Large intestine (tissue), 3 donors: Measurements from ENCODE around the gene BUB1. TPM values are rescaled to one million over a fixed set of nuclear protein-coding genes. Genes with fewer than 3 reads are reported as not detected.

Experiments used
- DNase-seq, 2 donors: peaks; one replicate each; pipeline versions ENCODE4 v3.0.0 to v3.0.0-alpha.2; 2013
- H3K27ac ChIP-seq: one replicate; pipeline ENCODE4 v1.5.1; 2013; ENCODE audit warnings: low read length
- H3K27me3 ChIP-seq: 2 replicates; pipeline ENCODE4 v1.6.1; 2013; ENCODE audit warnings: low read length; ENCODE audit not compliant: control insufficient read depth, insufficient read depth
- H3K36me3 ChIP-seq: 2 replicates; pipeline ENCODE4 v1.6.1; 2013; ENCODE audit warnings: low read length; ENCODE audit not compliant: control insufficient read depth, insufficient read depth
- H3K4me1 ChIP-seq: one replicate; pipeline ENCODE4 v1.6.1; 2013; ENCODE audit warnings: low read length; ENCODE audit not compliant: control insufficient read depth, insufficient read depth
- H3K4me3 ChIP-seq: one replicate; pipeline ENCODE4 v1.5.1; 2013; ENCODE audit warnings: low read length
- H3K9me3 ChIP-seq: one replicate; pipeline ENCODE4 v1.6.1; 2013; ENCODE audit warnings: mild to moderate bottlenecking, low read depth, low read length, moderate library complexity; ENCODE audit not compliant: control insufficient read depth
- WGBS: methylation state at CpG from one replicate; pipeline ENCODE4 v1.1.5; 2013; ENCODE audit warnings: low lambda C conversion rate; ENCODE audit not compliant: insufficient coverage; 5-methylcytosine and 5-hydroxymethylcytosine counted together
- polyA plus RNA-seq: library from polyadenylated mRNA; unstranded; fragments of 120-200 nt; gene quantifications from one replicate; pipeline ENCODE4 v1.2.1, GENCODE V29; 2013

BUB1 gene
- polyA plus RNA-seq, 1 donor, result 17.8 TPM

DNA sequence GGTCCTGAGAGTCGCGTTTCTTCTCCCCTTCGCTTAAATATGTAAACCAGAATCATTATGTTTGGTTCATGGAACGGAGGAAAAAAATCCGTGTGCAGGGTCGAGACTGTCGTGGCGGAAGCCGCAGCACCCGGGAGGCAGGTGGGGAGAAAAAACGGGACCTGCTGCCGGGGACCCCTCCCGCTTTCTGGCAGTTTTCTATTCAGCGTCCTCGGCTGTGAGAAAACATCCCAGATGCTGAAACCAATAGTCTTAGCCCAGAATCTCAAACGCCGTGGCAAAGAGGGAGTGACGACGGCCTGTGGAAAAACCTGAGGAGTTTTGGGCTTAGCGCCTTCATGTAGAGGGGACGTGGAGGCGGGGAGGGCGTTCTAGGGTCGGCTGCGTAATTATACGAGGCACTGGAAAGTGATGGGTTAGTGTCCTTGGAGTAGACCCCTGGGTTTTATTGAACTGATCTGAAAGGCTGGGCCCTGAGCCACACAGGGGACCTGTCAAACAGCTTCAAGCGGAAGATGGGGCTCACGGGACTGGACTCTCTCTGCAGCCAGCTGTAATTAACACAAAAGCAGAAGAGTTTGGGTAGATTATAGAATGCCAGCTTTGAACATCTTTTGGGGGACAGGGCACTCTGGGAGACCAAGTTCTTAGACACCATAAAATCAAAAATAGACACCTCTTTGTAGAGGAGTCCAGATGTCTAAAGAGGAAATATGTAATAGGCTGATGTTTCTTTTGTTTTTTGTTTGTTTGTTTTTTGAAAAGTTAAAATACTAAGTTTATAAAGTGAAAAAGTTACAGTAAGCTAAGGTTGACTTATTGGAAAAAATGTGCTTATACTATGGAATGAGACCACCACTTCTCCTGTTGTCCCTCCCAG lies 834 bp upstream of the BUB1 start:
- no CpG with 5 or more reads among the region's 28 CpGs for WGBS
- DNase-seq, result peak in 1 of 2 donors; percentile 56
- H3K27me3 ChIP-seq, result no peaks in the 10 kb centered on the region

DNA sequence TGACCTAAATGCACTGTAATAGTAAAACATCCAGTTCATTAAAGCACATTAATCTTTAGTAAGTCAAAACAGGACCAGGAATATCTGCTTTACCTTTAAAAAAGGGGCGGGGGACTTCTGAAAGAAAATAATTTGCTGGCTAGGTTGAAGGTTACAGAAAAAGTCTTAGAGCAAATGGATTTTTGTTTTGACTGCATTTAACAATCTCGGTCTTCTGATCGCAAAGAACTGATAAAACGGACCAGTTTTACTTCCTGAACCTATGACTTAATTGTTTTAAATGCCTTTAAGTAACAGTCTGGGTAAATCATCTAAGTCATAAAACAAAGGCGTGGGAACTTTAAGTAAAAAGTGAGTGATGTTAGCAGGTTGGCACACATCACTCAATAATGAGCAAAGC lies 783 bp downstream of the BUB1 start:
- DNase-seq, result peak in 1 of 2 donors; percentile 6
- Histone ChIP-seq H3K4me3 (peak overlapping the region; percentile 82), H3K27me3 (no peaks in the 10 kb centered on the region), H3K36me3 (no peaks in the 10 kb centered on the region), H3K9me3 (no peaks in the 10 kb centered on the region), H3K27ac (peak overlapping the region; percentile 26), H3K4me1 (peaks cover 28% of the 10 kb centered on the region)
- WGBS, result 0% methylated on average over 2 of the region's 5 CpGs

More for the DNA sequence above, 834 bp upstream of the BUB1 start:
- Histone ChIP-seq H3K4me1 (peaks cover 28% of the 10 kb centered on the region), H3K4me3 (peak overlapping the region; percentile 82), H3K36me3 (no peaks in the 10 kb centered on the region), H3K9me3 (no peaks in the 10 kb centered on the region), H3K27ac (peak overlapping the region; percentile 93)

DNA sequence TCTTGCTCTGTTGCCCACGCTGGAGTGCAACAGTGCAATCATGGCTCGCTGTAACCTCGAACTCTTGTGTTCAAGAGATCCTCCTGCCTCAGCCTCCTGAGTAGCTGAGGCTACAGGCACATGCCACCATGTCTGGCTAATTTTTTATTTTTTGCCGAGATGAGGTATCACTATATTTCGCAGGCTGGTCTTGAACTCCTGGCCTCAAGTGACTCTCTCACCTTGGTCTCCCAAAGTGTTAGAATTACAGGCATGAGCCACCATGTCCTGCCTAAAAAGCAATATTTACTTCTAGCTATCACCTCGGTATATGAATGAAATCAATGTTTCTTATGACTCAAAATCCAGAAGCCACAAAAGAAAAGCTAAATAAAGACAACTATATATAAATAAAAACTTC lies 2.2 kb downstream of the BUB1 start:
- H3K27ac ChIP-seq, result peak overlapping the region; percentile 95
- 80% methylated on average over 1 of the region's 6 CpGs for WGBS

DNA sequence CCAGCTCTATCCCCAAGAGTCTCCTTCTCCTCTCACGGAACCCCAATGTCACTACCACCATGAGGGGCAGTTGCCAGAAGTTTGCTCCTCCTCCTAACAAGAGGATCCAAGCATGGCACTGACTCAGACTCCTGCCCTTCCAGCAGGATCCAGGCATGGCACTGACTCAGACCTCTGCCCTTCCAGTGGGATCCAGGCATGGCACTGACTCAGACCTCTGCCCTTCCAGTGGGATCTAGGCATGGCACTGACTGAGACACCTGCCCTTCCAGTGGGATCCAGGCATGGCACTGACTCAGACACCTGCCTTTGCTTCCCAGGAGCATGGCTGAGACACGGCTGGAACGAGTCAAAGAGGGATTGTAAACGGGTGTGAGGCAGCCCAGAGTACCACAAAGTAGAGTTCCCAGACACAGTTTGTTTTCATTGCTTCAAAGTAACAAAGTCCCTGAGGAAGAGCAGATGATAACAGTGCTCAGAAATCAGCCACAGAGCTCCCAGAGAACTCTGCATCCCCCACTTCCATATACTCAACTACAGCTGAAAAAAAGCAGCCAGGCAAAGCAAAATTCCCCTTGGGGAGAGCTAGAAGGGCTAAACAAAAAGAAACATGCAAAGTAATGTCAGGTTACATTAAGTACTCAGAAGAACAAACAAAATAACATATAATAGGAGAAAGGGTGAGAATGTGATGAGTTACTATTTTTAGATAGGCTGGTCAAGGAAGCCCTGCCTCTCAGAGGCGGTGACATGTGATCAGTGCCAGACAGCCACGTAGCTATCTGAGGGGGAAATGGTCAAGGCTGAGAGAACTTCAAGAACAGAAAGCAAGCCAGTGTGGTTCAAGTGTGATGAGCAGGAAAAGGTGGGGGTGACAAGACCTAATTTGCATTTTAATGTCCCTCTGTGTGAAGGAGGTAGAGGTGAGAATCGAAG lies 3.0 kb downstream of the BUB1 start:
- H3K4me3 ChIP-seq, result peak overlapping the region; percentile 12
- H3K4me1 ChIP-seq, result peaks cover 28% of the 10 kb centered on the region
- DNase-seq, result peak; percentile 65 to 84
- no peaks in the 10 kb centered on the region for H3K9me3 ChIP-seq
- WGBS, result 71% methylated on average over 1 of the region's 7 CpGs
- H3K27me3 ChIP-seq, result no peaks in the 10 kb centered on the region
- peak overlapping the region; percentile 95 for H3K27ac ChIP-seq
- H3K36me3 ChIP-seq, result no peaks in the 10 kb centered on the region

More for the DNA sequence above, 2.2 kb downstream of the BUB1 start:
- Histone ChIP-seq H3K9me3 (no peaks in the 10 kb centered on the region), H3K4me3 (no peak overlapping the region), H3K27me3 (no peaks in the 10 kb centered on the region), H3K36me3 (no peaks in the 10 kb centered on the region), H3K4me1 (peaks cover 28% of the 10 kb centered on the region)
- DNase-seq, result no peak

DNA sequence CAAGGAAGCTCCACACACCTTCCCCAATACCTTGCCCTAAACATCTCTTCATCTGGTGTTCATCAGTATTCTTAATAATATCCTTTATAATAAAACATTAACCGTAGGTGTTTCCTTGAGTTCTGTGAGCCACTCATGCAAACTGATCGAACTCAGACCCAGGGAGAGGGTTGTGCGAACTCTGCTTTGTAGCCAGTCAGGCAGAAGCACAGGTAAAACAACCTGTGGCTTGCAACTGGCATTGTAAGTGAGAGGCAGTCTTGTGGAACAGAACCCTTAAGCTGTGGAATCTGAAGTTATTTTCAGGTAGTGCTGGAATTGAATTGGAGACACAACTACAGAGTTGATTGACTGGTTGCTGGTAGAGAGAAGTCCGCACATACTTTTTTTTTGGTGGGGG lies 4.7 kb downstream of the BUB1 start:
- Histone ChIP-seq H3K36me3 (peaks cover 9% of the 10 kb centered on the region), H3K27me3 (no peaks in the 10 kb centered on the region), H3K9me3 (no peaks in the 10 kb centered on the region), H3K27ac (no peak overlapping the region), H3K4me1 (peaks cover 22% of the 10 kb centered on the region), H3K4me3 (no peak overlapping the region)
- 100% methylated on average over 2 of the region's 4 CpGs for WGBS
- DNase-seq, result no peak

DNA sequence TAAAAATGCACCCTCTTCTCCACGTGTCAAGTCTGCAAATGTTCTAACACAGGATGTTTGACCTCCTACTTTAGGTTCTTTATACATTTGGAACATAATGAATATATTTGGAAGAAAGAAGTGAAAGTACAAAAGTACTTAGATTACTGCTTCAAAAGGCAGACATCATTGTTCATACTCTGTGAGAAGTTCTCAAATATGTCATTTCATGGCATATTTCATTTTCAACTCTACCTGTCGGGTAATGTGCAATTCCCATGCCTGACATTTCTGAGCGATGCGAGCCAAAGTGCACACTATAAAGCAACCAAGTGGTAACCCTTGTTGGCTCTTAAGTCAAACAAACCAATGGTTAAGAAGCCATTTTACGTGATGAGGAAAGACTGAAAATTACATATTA lies 7.0 kb downstream of the BUB1 start:
- H3K27me3 ChIP-seq, result no peaks in the 10 kb centered on the region
- H3K27ac ChIP-seq, result no peak overlapping the region
- H3K4me1 ChIP-seq, result peaks cover 16% of the 10 kb centered on the region
- H3K36me3 ChIP-seq, result peaks cover 13% of the 10 kb centered on the region
- no peak for DNase-seq
- no peaks in the 10 kb centered on the region for H3K9me3 ChIP-seq
- 100% methylated on average over 3 of the region's 5 CpGs for WGBS
- H3K4me3 ChIP-seq, result no peak overlapping the region

DNA sequence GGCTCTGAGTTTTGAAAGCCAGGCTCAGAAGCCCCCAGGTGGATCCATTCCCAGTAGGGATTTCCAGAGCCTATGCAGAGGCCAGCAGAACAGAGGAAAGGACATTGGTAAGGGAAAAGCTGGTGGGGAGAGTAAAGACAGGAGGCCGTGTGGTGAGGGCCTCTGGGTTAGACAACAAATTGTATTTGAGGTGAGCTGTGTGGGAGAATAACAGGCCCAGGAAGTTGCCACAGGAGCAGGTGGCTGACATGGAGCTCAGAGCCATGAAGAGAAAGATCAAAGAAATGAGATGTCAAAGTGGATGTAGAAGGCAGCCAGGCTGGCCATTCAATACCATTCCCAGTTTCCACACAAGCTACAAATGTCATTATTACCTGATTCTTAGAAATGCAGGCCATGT lies 8.8 kb downstream of the BUB1 start:
- Histone ChIP-seq H3K9me3 (no peaks in the 10 kb centered on the region), H3K27me3 (no peaks in the 10 kb centered on the region), H3K4me1 (peaks cover under 1% of the 10 kb centered on the region), H3K36me3 (peaks cover 13% of the 10 kb centered on the region), H3K27ac (no peak overlapping the region), H3K4me3 (no peak overlapping the region)
- WGBS, result no CpG with 5 or more reads among the region's 1 CpG
- no peak for DNase-seq

DNA sequence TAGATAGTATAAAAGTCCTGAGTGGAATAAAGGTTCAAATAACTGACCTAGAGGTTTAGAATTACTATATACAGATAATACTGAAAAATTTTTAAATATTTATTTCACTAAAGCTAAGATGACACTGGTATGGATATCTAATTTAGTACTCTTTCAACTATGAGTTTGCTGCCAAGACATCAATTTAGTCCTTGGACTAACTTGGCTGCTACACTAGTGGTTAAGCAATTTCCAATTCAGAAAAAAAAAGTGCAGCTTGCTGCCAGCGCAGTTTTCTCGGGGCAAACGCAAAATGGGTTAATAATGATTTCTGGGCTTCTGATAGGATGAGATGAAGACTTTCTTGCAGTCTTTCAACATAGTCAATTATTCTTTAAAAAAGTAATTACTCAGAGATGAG lies 10.8 kb downstream of the BUB1 start:
- 60% methylated on average over 1 of the region's 3 CpGs for WGBS
- no peaks in the 10 kb centered on the region for H3K9me3 ChIP-seq
- no peaks in the 10 kb centered on the region for H3K27me3 ChIP-seq
- no peak for DNase-seq
- H3K36me3 ChIP-seq, result peaks cover 13% of the 10 kb centered on the region
- no peak overlapping the region for H3K4me3 ChIP-seq
- no peak overlapping the region for H3K27ac ChIP-seq
- no peaks in the 10 kb centered on the region for H3K4me1 ChIP-seq

DNA sequence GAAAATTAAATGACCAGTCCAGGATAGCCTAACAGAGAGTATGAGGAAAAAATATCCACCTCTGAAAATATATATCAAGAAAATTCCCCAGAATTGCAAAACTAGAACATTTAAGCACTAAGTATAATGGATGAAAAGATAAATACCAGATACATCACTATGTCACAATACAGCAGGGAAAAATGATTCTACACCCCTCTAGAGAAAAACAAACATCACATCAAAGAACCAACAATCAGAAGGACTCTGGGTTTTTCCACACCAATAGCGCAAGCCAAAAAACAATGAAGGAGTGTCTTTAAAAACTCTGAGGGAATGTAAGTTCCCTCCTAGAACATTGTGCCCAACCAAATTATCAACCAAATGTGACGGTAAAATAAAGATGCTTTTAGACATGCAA lies 13.7 kb downstream of the BUB1 start:
- no peak for DNase-seq
- no peak overlapping the region for H3K27ac ChIP-seq
- H3K9me3 ChIP-seq, result no peaks in the 10 kb centered on the region
- H3K4me3 ChIP-seq, result no peak overlapping the region
- no CpG with 5 or more reads among the region's 2 CpGs for WGBS
- H3K27me3 ChIP-seq, result no peaks in the 10 kb centered on the region
- peaks cover 22% of the 10 kb centered on the region for H3K36me3 ChIP-seq
- no peaks in the 10 kb centered on the region for H3K4me1 ChIP-seq

DNA sequence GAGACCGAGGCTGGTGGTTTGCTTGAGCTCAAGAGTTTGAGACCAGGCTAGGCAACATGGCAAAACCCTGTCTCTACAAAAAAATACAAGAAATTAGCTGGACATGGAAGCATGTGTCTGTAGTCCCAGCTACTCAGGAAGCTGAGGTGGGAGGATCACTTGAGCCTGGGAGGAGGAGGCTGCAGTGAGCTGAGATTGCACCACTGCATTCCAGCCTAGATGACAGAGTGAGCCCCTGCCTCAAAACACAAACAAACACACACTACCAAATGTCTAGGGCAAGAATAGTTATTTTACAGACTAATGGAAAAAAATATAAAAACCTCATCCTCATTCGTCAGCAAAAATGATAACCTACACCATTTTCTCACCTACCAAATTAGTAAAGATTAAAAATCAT lies 15.3 kb downstream of the BUB1 start:
- no CpG with 5 or more reads among the region's 2 CpGs for WGBS

More for the DNA sequence above, 15.3 kb downstream of the BUB1 start:
- Histone ChIP-seq H3K27ac (no peak overlapping the region), H3K9me3 (no peaks in the 10 kb centered on the region), H3K4me3 (no peak overlapping the region), H3K36me3 (peaks cover 13% of the 10 kb centered on the region), H3K4me1 (peaks cover 4% of the 10 kb centered on the region), H3K27me3 (no peaks in the 10 kb centered on the region)
- no peak for DNase-seq
